Stimulated activated naive CD8-positive, alpha-beta T cell treated with anti-CD3 and anti-CD28 coated beads, Interleukin-15, Interleukin-2, amounts not matched to agents 100 ng/mL and 50 ng/mL, for 24 hours (primary cell): ENCODE data around the gene CBX6.
"Not testable (repeated sequence)": the region's sequence is repeated elsewhere in the genome, so short reads cannot be mapped to it uniquely, and the experiment has no call there.

Source experiments
- H3K27ac Mint-ChIP-seq: one replicate; pipeline ENCODE4 v1.8.0; 2021; ENCODE audit warnings: mild to moderate bottlenecking, mixed read lengths
- H3K27me3 Mint-ChIP-seq: one replicate; pipeline ENCODE4 v1.8.0; 2021; ENCODE audit warnings: mixed read lengths
- H3K36me3 Mint-ChIP-seq: one replicate; pipeline ENCODE4 v1.8.0; 2021; ENCODE audit warnings: low read depth, mixed read lengths
- H3K4me1 Mint-ChIP-seq: one replicate; pipeline ENCODE4 v1.8.0; 2021; ENCODE audit warnings: low read depth, mixed read lengths
- H3K4me3 Mint-ChIP-seq: one replicate; pipeline ENCODE4 v1.8.0; 2021; ENCODE audit warnings: mild to moderate bottlenecking, mixed read lengths
- H3K9me3 Mint-ChIP-seq: one replicate; pipeline ENCODE4 v1.8.0; 2021; ENCODE audit warnings: mixed read lengths

CBX6 gene

GRCh38 chr22:38872172-38872830 lies at the start of gene CBX6:
CBX6 (minus strand) TSS chr22:38872216; CDS start chr22:38872190, 26 bp downstream.
- peak within 1 kb of the TSS; percentile 90 for H3K27ac Mint-ChIP-seq
- peak within 1 kb of the TSS; percentile 87 for H3K4me3 Mint-ChIP-seq
- no peaks in the 10 kb centered on the region for H3K27me3 Mint-ChIP-seq
- peaks cover 36% of the 10 kb centered on the region for H3K36me3 Mint-ChIP-seq
- peaks cover 61% of the 10 kb centered on the region for H3K4me1 Mint-ChIP-seq
- no peaks in the 10 kb centered on the region for H3K9me3 Mint-ChIP-seq

- no peaks in the 10 kb centered on the region for H3K9me3 Mint-ChIP-seq
- no peak overlapping the region for H3K4me3 Mint-ChIP-seq
- no peaks in the 10 kb centered on the region for H3K4me1 Mint-ChIP-seq
- no peak overlapping the region for H3K27ac Mint-ChIP-seq
- no peaks in the 10 kb centered on the region for H3K36me3 Mint-ChIP-seq
- peaks cover 43% of the 10 kb centered on the region for H3K27me3 Mint-ChIP-seq
Measured at GRCh38 chr22:38921806-38922205, 49.8 kb upstream of the CBX6 start.

- H3K27me3 Mint-ChIP-seq, result peaks cover 44% of the 10 kb centered on the region
- no peak overlapping the region for H3K4me3 Mint-ChIP-seq
- no peaks in the 10 kb centered on the region for H3K36me3 Mint-ChIP-seq
- H3K9me3 Mint-ChIP-seq, result no peaks in the 10 kb centered on the region
- no peak overlapping the region for H3K27ac Mint-ChIP-seq
- no peaks in the 10 kb centered on the region for H3K4me1 Mint-ChIP-seq
Measured at GRCh38 chr22:38921120-38921519, 49.1 kb upstream of the CBX6 start.

- Mint-ChIP-seq H3K4me3 (no peak overlapping the region), H3K27me3 (peaks cover 34% of the 10 kb centered on the region), H3K36me3 (no peaks in the 10 kb centered on the region), H3K9me3 (no peaks in the 10 kb centered on the region), H3K27ac (no peak overlapping the region), H3K4me1 (no peaks in the 10 kb centered on the region)
Measured at GRCh38 chr22:38919631-38920190, 47.7 kb upstream of the CBX6 start.

- Mint-ChIP-seq H3K27me3 (peaks cover 47% of the 10 kb centered on the region), H3K4me3 (no peak overlapping the region)
Measured at GRCh38 chr22:38911434-38911833, 39.4 kb upstream of the CBX6 start.

GRCh38 chr22:38907767-38908166 lies 35.8 kb upstream of the CBX6 start:
- Mint-ChIP-seq H3K4me3 (no peak overlapping the region), H3K36me3 (no peaks in the 10 kb centered on the region), H3K27ac (no peak overlapping the region), H3K9me3 (peaks cover 4% of the 10 kb centered on the region), H3K4me1 (no peaks in the 10 kb centered on the region), H3K27me3 (peaks cover 58% of the 10 kb centered on the region)

More at GRCh38 chr22:38911434-38911833, 39.4 kb upstream of the CBX6 start:
- no peaks in the 10 kb centered on the region for H3K9me3 Mint-ChIP-seq
- H3K27ac Mint-ChIP-seq, result no peak overlapping the region
- H3K4me1 Mint-ChIP-seq, result no peaks in the 10 kb centered on the region
- H3K36me3 Mint-ChIP-seq, result no peaks in the 10 kb centered on the region

- no peaks in the 10 kb centered on the region for H3K4me1 Mint-ChIP-seq
- H3K36me3 Mint-ChIP-seq, result no peaks in the 10 kb centered on the region
- peaks cover 50% of the 10 kb centered on the region for H3K27me3 Mint-ChIP-seq
- peaks cover 4% of the 10 kb centered on the region for H3K9me3 Mint-ChIP-seq
- no peak overlapping the region for H3K27ac Mint-ChIP-seq
- H3K4me3 Mint-ChIP-seq, result no peak overlapping the region
Measured at GRCh38 chr22:38906052-38906451, 34.0 kb upstream of the CBX6 start.

- H3K9me3 Mint-ChIP-seq, H3K36me3 Mint-ChIP-seq, H3K4me1 Mint-ChIP-seq, H3K4me3 Mint-ChIP-seq, H3K27ac Mint-ChIP-seq: not testable (repeated sequence)
- H3K27me3 Mint-ChIP-seq, result peaks cover 31% of the 10 kb centered on the region
Measured at GRCh38 chr22:38904052-38904617, 32.1 kb upstream of the CBX6 start.

- no peaks in the 10 kb centered on the region for H3K4me1 Mint-ChIP-seq
- H3K36me3 Mint-ChIP-seq, result no peaks in the 10 kb centered on the region
- H3K9me3 Mint-ChIP-seq, result peaks cover 4% of the 10 kb centered on the region
Measured at GRCh38 chr22:38901111-38901641, 29.2 kb upstream of the CBX6 start.

GRCh38 chr22:38900677-38901076 lies 28.7 kb upstream of the CBX6 start:
- Mint-ChIP-seq H3K9me3 (peaks cover 4% of the 10 kb centered on the region), H3K4me3 (no peak overlapping the region), H3K4me1 (no peaks in the 10 kb centered on the region), H3K27ac (no peak overlapping the region), H3K27me3 (peaks cover 16% of the 10 kb centered on the region), H3K36me3 (no peaks in the 10 kb centered on the region)

More at GRCh38 chr22:38901111-38901641, 29.2 kb upstream of the CBX6 start:
- H3K27ac Mint-ChIP-seq, result no peak overlapping the region
- peaks cover 20% of the 10 kb centered on the region for H3K27me3 Mint-ChIP-seq
- no peak overlapping the region for H3K4me3 Mint-ChIP-seq

- Mint-ChIP-seq H3K4me3 (no peak overlapping the region), H3K27me3 (peaks cover 49% of the 10 kb centered on the region), H3K36me3 (no peaks in the 10 kb centered on the region), H3K4me1 (peaks cover 6% of the 10 kb centered on the region), H3K27ac (no peak overlapping the region), H3K9me3 (no peaks in the 10 kb centered on the region)
Measured at GRCh38 chr22:38891256-38891655, 19.2 kb upstream of the CBX6 start.

GRCh38 chr22:38890377-38890776 lies 18.4 kb upstream of the CBX6 start:
- H3K27me3 Mint-ChIP-seq, result peaks cover 46% of the 10 kb centered on the region
- H3K27ac Mint-ChIP-seq, result no peak overlapping the region
- H3K4me3 Mint-ChIP-seq, result no peak overlapping the region
- H3K36me3 Mint-ChIP-seq, result no peaks in the 10 kb centered on the region
- H3K4me1 Mint-ChIP-seq, result peaks cover 7% of the 10 kb centered on the region
- H3K9me3 Mint-ChIP-seq, result no peaks in the 10 kb centered on the region

GRCh38 chr22:38886333-38886732 lies 14.3 kb upstream of the CBX6 start:
- no peak overlapping the region for H3K4me3 Mint-ChIP-seq
- peaks cover 20% of the 10 kb centered on the region for H3K27me3 Mint-ChIP-seq
- no peaks in the 10 kb centered on the region for H3K9me3 Mint-ChIP-seq
- H3K36me3 Mint-ChIP-seq, result no peaks in the 10 kb centered on the region
- H3K4me1 Mint-ChIP-seq, result peaks cover 24% of the 10 kb centered on the region
- no peak overlapping the region for H3K27ac Mint-ChIP-seq

GRCh38 chr22:38882972-38883622 lies 11.1 kb upstream of the CBX6 start:
- Mint-ChIP-seq H3K36me3 (no peaks in the 10 kb centered on the region), H3K4me3 (no peak overlapping the region), H3K4me1 (peaks cover 24% of the 10 kb centered on the region), H3K9me3 (no peaks in the 10 kb centered on the region), H3K27me3 (peaks cover 7% of the 10 kb centered on the region), H3K27ac (no peak overlapping the region)
